H9 (cell line): ENCODE results near the gene OLA1. TPM values are rescaled to one million over a fixed set of nuclear protein-coding genes. Genes with fewer than 3 reads are reported as not detected.

Experiments used
- DNase-seq: peaks from one replicate; pipeline ENCODE4 v3.0.0-alpha.2; 2017
- H2AFZ ChIP-seq: one replicate; pipeline ENCODE4 v1.6.1; 2013; ENCODE audit warnings: mild to moderate bottlenecking, low read length, control low read depth, moderate library complexity
- H2AK5ac ChIP-seq: 2 replicates; pipeline ENCODE4 v1.6.1; 2013; ENCODE audit warnings: low read length, control low read depth, mixed read lengths; ENCODE audit not compliant: insufficient read length
- H2BK120ac ChIP-seq: one replicate; pipeline ENCODE4 v1.6.1; 2013; ENCODE audit warnings: low read depth, mild to moderate bottlenecking, low read length, control low read depth, inconsistent platforms; ENCODE audit not compliant: poor library complexity, severe bottlenecking
- H2BK12ac ChIP-seq: 2 replicates; pipeline ENCODE4 v1.6.1; 2013; ENCODE audit warnings: low read length, control low read depth, mixed read lengths, low read depth; ENCODE audit not compliant: insufficient read length
- H2BK15ac ChIP-seq: 2 replicates; pipeline ENCODE4 v1.6.1; 2013; ENCODE audit warnings: low read depth, low read length, control low read depth
- H2BK20ac ChIP-seq: one replicate; pipeline ENCODE4 v1.6.1; 2013; ENCODE audit warnings: low read depth, mild to moderate bottlenecking, low read length, control low read depth, inconsistent platforms; ENCODE audit not compliant: poor library complexity, severe bottlenecking
- H2BK5ac ChIP-seq: 2 replicates; pipeline ENCODE4 v1.6.1; 2013; ENCODE audit warnings: low read length, control low read depth, mixed read lengths; ENCODE audit not compliant: insufficient read length
- H3K14ac ChIP-seq: 2 replicates; pipeline ENCODE4 v1.6.1; 2013; ENCODE audit warnings: low read length, control low read depth; ENCODE audit not compliant: insufficient read depth
- H3K18ac ChIP-seq: 2 replicates; pipeline ENCODE4 v1.6.1; 2013; ENCODE audit warnings: low read depth, mild to moderate bottlenecking, mixed read lengths, low read length, control low read depth; ENCODE audit not compliant: insufficient read length
- H3K23ac ChIP-seq: 2 replicates; pipeline ENCODE4 v1.6.1; 2013; ENCODE audit warnings: low read length, control low read depth, mixed read lengths, low read depth; ENCODE audit not compliant: insufficient read length
- H3K23me2 ChIP-seq: 2 replicates; pipeline ENCODE4 v1.6.1; 2013; ENCODE audit warnings: low read depth, mild to moderate bottlenecking, mixed read lengths, low read length, control low read depth; ENCODE audit not compliant: insufficient read length, poor library complexity, severe bottlenecking
- H3K27ac ChIP-seq: 2 replicates; pipeline ENCODE4 v1.5.1; 2013; ENCODE audit warnings: low read length, control low read depth, mixed read lengths, low read depth; ENCODE audit not compliant: insufficient read length
- H3K27me3 ChIP-seq: 2 replicates; pipeline ENCODE4 v1.6.1; 2013; ENCODE audit warnings: low read length, control low read depth, inconsistent platforms; ENCODE audit not compliant: insufficient read depth
- H3K4ac ChIP-seq: 2 replicates; pipeline ENCODE4 v1.6.1; 2013; ENCODE audit warnings: low read depth, mild to moderate bottlenecking, control low read depth, inconsistent platforms, low read length, moderate library complexity
- H3K4me1 ChIP-seq: 2 replicates; pipeline ENCODE4 v1.6.1; 2013; ENCODE audit warnings: low read length, control low read depth, inconsistent platforms; ENCODE audit not compliant: insufficient read depth
- H3K4me2 ChIP-seq: 2 replicates; pipeline ENCODE4 v1.6.1; 2013; ENCODE audit warnings: low read length, control low read depth, mixed read lengths; ENCODE audit not compliant: insufficient read length, insufficient read depth
- H3K56ac ChIP-seq: 2 replicates; pipeline ENCODE4 v1.6.1; 2013; ENCODE audit warnings: low read depth, mild to moderate bottlenecking, mixed read lengths, low read length, control low read depth; ENCODE audit not compliant: insufficient read length
- H3K79me1 ChIP-seq: 2 replicates; pipeline ENCODE4 v1.6.1; 2013; ENCODE audit warnings: low read depth, mild to moderate bottlenecking, moderate library complexity, low read length, control low read depth, inconsistent platforms; ENCODE audit not compliant: insufficient read depth, poor library complexity, severe bottlenecking
- H3K79me2 ChIP-seq: 2 replicates; pipeline ENCODE4 v1.6.1; 2013; ENCODE audit warnings: low read length, control low read depth, inconsistent platforms; ENCODE audit not compliant: insufficient read depth
- H3K9ac ChIP-seq: 2 replicates; pipeline ENCODE4 v1.6.1; 2013; ENCODE audit warnings: low read length, control low read depth, mixed read lengths; ENCODE audit not compliant: insufficient read length; ENCODE audit errors: extremely low read depth
- H3K9me3 ChIP-seq: one replicate; pipeline ENCODE4 v1.6.1; 2013; ENCODE audit warnings: low read depth, low read length, inconsistent platforms; ENCODE audit not compliant: control insufficient read depth
- H3T11ph ChIP-seq: one replicate; pipeline ENCODE4 v1.6.1; 2013; ENCODE audit warnings: mild to moderate bottlenecking, low read length, control low read depth, inconsistent platforms
- H4K20me1 ChIP-seq: one replicate; pipeline ENCODE4 v1.6.1; 2013; ENCODE audit not compliant: control insufficient read depth, insufficient read length, insufficient read depth
- H4K5ac ChIP-seq: 2 replicates; pipeline ENCODE4 v1.6.1; 2013; ENCODE audit warnings: low read depth, mild to moderate bottlenecking, mixed read lengths, low read length, control low read depth; ENCODE audit not compliant: insufficient read length
- H4K8ac ChIP-seq: replicated peaks from 2 replicates; pipeline ENCODE4 v1.6.1; 2013; ENCODE audit warnings: low read length, control low read depth, mixed read lengths, low read depth; ENCODE audit not compliant: insufficient read length
- H4K91ac ChIP-seq: 2 replicates; pipeline ENCODE4 v1.6.1; 2013; ENCODE audit warnings: low read depth, mild to moderate bottlenecking, moderate library complexity, mixed read lengths, low read length, control low read depth; ENCODE audit not compliant: insufficient read length
- H3K27ac Mint-ChIP-seq, 3 experiments: 2 replicates in 2 of 3; 3 replicates in 1 of 3; pipeline ENCODE4 v1.8.0; 2020 to 2021; ENCODE audit warnings: mixed read lengths in 3 of 3, mild to moderate bottlenecking in 1 of 3, moderate library complexity in 1 of 3
- H3K27me3 Mint-ChIP-seq: 2 replicates; pipeline ENCODE4 v1.8.0; 2021; ENCODE audit warnings: low read depth, mild to moderate bottlenecking, moderate library complexity, mixed read lengths
- H3K36me3 Mint-ChIP-seq, 3 experiments: 2 replicates in 2 of 3; 3 replicates in 1 of 3; pipeline ENCODE4 v1.8.0; 2020 to 2021; ENCODE audit warnings: low read depth in 3 of 3, mixed read lengths in 3 of 3; ENCODE audit not compliant: insufficient read depth in 1 of 3
- H3K4me1 Mint-ChIP-seq, 2 experiments: 2 replicates each; pipeline ENCODE4 v1.8.0; 2020; ENCODE audit warnings: mixed read lengths in 2 of 2
- H3K4me3 Mint-ChIP-seq, 2 experiments: 2 replicates in 1 of 2; 3 replicates in 1 of 2; pipeline ENCODE4 v1.8.0; 2020 to 2021; ENCODE audit warnings: mild to moderate bottlenecking in 2 of 2, mixed read lengths in 2 of 2, moderate library complexity in 1 of 2
- H3K9me3 Mint-ChIP-seq, 2 experiments: 2 replicates in 1 of 2; 3 replicates in 1 of 2; pipeline ENCODE4 v1.8.0; 2020; ENCODE audit warnings: mild to moderate bottlenecking in 2 of 2, mixed read lengths in 2 of 2, moderate library complexity in 1 of 2
- CTCF ChIP-seq: fragments of 200-600 bp; sonication (generic); conservative IDR thresholded peaks from 3 replicates; pipeline ENCODE4 v1.8.0; 2021; ENCODE audit warnings: antibody characterized with exemption, mild to moderate bottlenecking
- WGBS: extraction: QIAGEN DNeasy Blood & Tissue Kit; methylation state at CpG from one replicate; pipeline ENCODE4 v1.1.7; 2013; ENCODE audit warnings: missing lambda C conversion rate, low lambda C conversion rate, mixed read lengths; ENCODE audit not compliant: insufficient read length; ENCODE audit errors: extremely low coverage; 5-methylcytosine and 5-hydroxymethylcytosine counted together
- total RNA-seq: library from RNA; stranded (reverse); gene quantifications from 2 replicates; pipeline ENCODE4 v1.2.1, GENCODE V29; 2021

Gene OLA1
- total RNA-seq, 1 experiment from 2014 or later, result 133 TPM

DNA sequence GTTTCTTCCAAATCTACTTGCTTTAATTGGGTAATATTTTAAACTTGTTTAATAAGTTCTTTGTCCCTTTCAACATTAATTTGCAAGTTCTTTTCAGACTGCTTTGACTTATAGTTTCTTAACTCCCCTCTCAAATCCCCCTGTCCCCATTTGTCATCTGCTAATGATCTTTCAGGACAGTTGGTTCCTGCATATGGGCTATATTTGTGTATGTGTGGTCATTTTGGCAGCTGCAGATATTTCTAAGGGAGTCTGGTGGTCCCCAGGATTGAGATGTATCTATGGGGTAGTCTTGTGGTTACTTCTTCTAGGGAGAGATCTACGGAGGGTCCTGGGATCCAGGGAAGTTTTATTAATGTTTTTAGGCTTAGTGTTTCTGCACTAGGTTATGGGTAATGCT, 162.6 kb downstream of the OLA1 start:
- Mint-ChIP-seq H3K27ac (no peak overlapping the region), H3K36me3 (peaks cover 10 to 22% (median 12%) of the 10 kb centered on the region in 3 experiments), H3K4me1 (peaks cover 23 to 25% of the 10 kb centered on the region in 2 experiments), H3K27me3 (peaks cover 4% of the 10 kb centered on the region), H3K4me3 (no peak overlapping the region), H3K9me3 (peaks cover 4% of the 10 kb centered on the region in 2 experiments; a peak in 4 of 5 replicates)
- no peak overlapping the region for H2BK12ac ChIP-seq
- no peak overlapping the region for H2BK20ac ChIP-seq
- H3T11ph ChIP-seq, result no peak overlapping the region
- no peak overlapping the region for H4K91ac ChIP-seq
- H2BK15ac ChIP-seq, result no peak overlapping the region
- DNase-seq, result no peak
- H3K9me3 ChIP-seq, result no peaks in the 10 kb centered on the region
- no peak overlapping the region for H3K18ac ChIP-seq
- H3K23me2 ChIP-seq, result no peaks in the 10 kb centered on the region
- no peak overlapping the region for H2AFZ ChIP-seq
- no peaks in the 10 kb centered on the region for H3K79me2 ChIP-seq
- H3K4me2 ChIP-seq, result no peak overlapping the region
- no peak overlapping the region for H2AK5ac ChIP-seq
- no peak overlapping the region for H4K8ac ChIP-seq
- H3K14ac ChIP-seq, result no peak overlapping the region
- H3K4me1 ChIP-seq, result no peaks in the 10 kb centered on the region
- no peak overlapping the region for H2BK5ac ChIP-seq
- WGBS, result no CpG with 5 or more reads among the region's 1 CpG
- H3K4ac ChIP-seq, result no peak overlapping the region
- H3K27ac ChIP-seq, result no peak overlapping the region
- H4K5ac ChIP-seq, result no peak overlapping the region
- no peak overlapping the region for H2BK120ac ChIP-seq
- no peak for TF ChIP-seq CTCF
- no peaks in the 10 kb centered on the region for H3K27me3 ChIP-seq
- H3K23ac ChIP-seq, result no peak overlapping the region
- no peaks in the 10 kb centered on the region for H4K20me1 ChIP-seq
- no peaks in the 10 kb centered on the region for H3K79me1 ChIP-seq
- no peak overlapping the region for H3K9ac ChIP-seq
- no peak overlapping the region for H3K56ac ChIP-seq
